ENCODE results near the gene HEATR9. TPM values are rescaled to one million over a fixed set of nuclear protein-coding genes. Genes with fewer than 3 reads are reported as not detected.

The HEATR9 gene
- total and polyA plus RNA-seq, 2 donors (not counting 3 experiments of a cell fraction or from before 2014, with no cell fraction given): not detected

DNA sequence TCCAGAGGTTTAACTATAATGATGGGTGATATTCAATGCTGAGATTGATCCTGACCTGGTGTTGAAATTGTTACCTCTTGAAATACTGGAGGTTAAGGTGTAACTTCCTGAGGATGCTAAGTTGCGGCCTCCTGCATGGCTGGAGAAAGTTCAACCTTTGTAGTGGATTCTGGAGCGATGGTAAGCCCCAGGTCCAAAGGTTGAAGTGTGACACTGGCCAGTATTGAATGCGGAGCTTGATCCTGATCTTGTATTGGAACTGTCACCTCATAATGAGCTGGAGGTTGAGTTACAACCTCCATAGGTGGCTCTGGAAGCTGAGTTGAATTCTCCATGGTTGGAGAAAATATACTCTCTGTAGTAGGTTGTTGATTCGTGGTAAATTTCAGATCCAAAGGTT lies 44.9 kb upstream of the HEATR9 start:
- no peaks in the 10 kb centered on the region for H3K79me2 ChIP-seq (ENCODE audit: control insufficient read depth, insufficient read depth, low read length)
- H4K20me1 ChIP-seq (replicated peaks; ENCODE audit: control insufficient read depth, extremely low read depth, insufficient read depth, low read length): no peaks in the 10 kb centered on the region
- H3K9me1 ChIP-seq (replicated peaks; ENCODE audit: control insufficient read depth, extremely low read depth, insufficient read depth, low read length): no peaks in the 10 kb centered on the region
- H2AFZ ChIP-seq (ENCODE audit: low read depth, low read length): no peak overlapping the region
- CTCF ChIA-PET: interaction anchor here (0.9 to 1.2 kb wide), 2 partner anchors 11 to 146 kb away, joined by 3 read pairs; no protein-coding TSS in a partner anchor
- no peaks in the 10 kb centered on the region for H3K27me3 ChIP-seq (ENCODE audit: control insufficient read depth in 2 of 2, insufficient read depth in 2 of 2, low read length in 2 of 2)
- no peak for FAIRE-seq
- H3K36me3 ChIP-seq (ENCODE audit: control insufficient read depth in 2 of 2, extremely low read depth in 1 of 2, insufficient read depth in 2 of 2, low read length in 2 of 2): no peaks in the 10 kb centered on the region
- no peak overlapping the region for H3K9ac ChIP-seq (replicated peaks; ENCODE audit: extremely low read depth, insufficient read depth, low read length)
- POLR2A ChIA-PET: no interaction called here
- dilution Hi-C loops (cut with MboI; ENCODE audit: extremely low pct_ligation_motif_present, low sequenced_read_pairs) (no loop called here), intact Hi-C loops (cut with micrococcal nuclease) (no loop called here)
- no peak for TF ChIP-seq POLR2A (IDR thresholded peaks at IDR 0.05; ENCODE audit: low read depth, low read length)
- no peak for TF ChIP-seq POLR2AphosphoS5 (IDR thresholded peaks at IDR 0.05; ENCODE audit: insufficient read depth, low read depth, low read length)
- TF ChIP-seq GATA2 (IDR thresholded peaks at IDR 0.05; ENCODE audit: insufficient read depth, insufficient read length, low read depth, low read length): no peak
- TF ChIP-seq FOS (IDR thresholded peaks at IDR 0.05; ENCODE audit: borderline replicate concordance, insufficient read depth, low read length): no peak
- no peak for TF ChIP-seq JUN (IDR thresholded peaks at IDR 0.05; ENCODE audit: borderline replicate concordance, insufficient read depth, insufficient read length, low read depth)
- TF ChIP-seq, protein P1, sequence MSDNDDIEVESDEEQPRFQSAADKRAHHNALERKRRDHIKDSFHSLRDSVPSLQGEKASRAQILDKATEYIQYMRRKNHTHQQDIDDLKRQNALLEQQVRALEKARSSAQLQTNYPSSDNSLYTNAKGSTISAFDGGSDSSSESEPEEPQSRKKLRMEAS (IDR thresholded peaks at IDR 0.05; ENCODE audit: insufficient read depth, insufficient read length): no peak
- no peak for TF ChIP-seq MYC (IDR thresholded peaks at IDR 0.05; ENCODE audit: low read depth, low read length)
- TF ChIP-seq EZH2 (IDR thresholded peaks at IDR 0.05; ENCODE audit: borderline replicate concordance, low read depth, low read length, severe bottlenecking): no peak
- TF ChIP-seq, protein P2, sequence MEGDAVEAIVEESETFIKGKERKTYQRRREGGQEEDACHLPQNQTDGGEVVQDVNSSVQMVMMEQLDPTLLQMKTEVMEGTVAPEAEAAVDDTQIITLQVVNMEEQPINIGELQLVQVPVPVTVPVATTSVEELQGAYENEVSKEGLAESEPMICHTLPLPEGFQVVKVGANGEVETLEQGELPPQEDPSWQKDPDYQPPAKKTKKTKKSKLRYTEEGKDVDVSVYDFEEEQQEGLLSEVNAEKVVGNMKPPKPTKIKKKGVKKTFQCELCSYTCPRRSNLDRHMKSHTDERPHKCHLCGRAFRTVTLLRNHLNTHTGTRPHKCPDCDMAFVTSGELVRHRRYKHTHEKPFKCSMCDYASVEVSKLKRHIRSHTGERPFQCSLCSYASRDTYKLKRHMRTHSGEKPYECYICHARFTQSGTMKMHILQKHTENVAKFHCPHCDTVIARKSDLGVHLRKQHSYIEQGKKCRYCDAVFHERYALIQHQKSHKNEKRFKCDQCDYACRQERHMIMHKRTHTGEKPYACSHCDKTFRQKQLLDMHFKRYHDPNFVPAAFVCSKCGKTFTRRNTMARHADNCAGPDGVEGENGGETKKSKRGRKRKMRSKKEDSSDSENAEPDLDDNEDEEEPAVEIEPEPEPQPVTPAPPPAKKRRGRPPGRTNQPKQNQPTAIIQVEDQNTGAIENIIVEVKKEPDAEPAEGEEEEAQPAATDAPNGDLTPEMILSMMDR (IDR thresholded peaks at IDR 0.05; ENCODE audit: extremely low read depth in 1 of 2, insufficient read depth in 1 of 2, low read depth in 1 of 2, low read length in 2 of 2): no peak
- no peak overlapping the region for H3K27ac ChIP-seq (ENCODE audit: insufficient read depth, low read depth, low read length)
- peaks cover 4% of the 10 kb centered on the region for H3K4me1 ChIP-seq (ENCODE audit: control insufficient read depth, extremely low read depth, insufficient read depth, low read length)
- no TSS peak for BruUV-seq (replicated peaks)
- H3K4me2 ChIP-seq (ENCODE audit: insufficient read depth, low read length): no peak overlapping the region
- H3K4me3 ChIP-seq (replicated peaks in 1 of 3; ENCODE audit: insufficient read depth in 1 of 3, low read depth in 1 of 3, low read length in 3 of 3): no peak overlapping the region
- H3K9me3 ChIP-seq (replicated peaks; ENCODE audit: control insufficient read depth, insufficient read depth, low read length): no peaks in the 10 kb centered on the region
- DNase-seq (ENCODE audit: low read depth, low spot score): no peak

Data from endothelial cell of umbilical vein (primary cell).